Measurements from ENCODE around the gene SPAG5.

Gene SPAG5

DNA sequence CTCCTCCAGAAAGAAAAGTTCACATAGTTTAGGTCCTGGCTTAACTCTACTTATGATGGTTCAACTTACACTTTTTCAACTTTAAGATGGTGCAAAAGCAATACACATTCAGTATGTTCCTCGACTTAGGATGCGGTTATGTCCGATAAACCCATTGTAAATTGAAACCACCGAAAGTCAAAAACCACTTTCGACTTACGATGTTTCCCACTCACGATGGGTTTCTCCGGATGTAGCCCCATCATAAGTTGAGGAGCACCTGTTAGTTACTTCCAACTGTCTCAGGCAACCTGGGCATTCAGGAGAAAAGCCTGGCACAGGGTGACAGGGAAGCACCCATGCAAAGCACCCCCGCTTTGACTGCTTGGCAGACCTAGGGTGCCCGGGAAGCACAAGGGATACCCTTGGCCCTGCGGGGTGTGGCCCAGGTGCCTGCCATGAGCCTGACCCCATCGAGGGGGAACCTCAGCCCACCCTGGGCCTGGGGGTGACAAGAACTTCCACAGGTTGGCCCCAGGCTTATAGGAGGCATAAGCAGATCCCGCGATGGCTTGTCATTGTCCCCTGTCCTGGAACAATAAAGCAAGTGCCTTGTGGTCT, 60.4 kb downstream of the SPAG5 start:
- no peak for DNase-seq

DNA sequence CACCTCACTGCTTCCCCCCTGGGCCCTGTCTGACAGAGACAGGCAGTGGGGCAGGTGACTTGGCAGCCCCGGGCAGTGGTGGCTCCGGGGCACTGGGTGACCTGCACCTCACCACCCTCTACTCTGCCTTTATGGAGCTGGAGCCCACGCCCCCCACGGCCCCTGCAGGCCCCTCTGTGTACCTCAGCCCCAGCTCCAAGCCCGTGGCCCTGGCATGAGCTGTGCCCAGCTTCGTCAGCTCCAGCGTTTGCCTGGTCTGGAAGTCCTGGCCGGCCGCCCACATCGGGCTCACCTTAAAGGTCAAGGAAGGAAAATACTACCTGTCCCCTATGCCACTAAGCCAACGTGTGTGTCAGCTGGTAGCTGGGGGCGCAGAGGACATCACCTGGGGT, 61.6 kb downstream of the SPAG5 start:
- DNase-seq, result no peak

GRCh38 chr17:28536532-28537218, 62.1 kb downstream of the SPAG5 start:
- no peak for DNase-seq

DNA sequence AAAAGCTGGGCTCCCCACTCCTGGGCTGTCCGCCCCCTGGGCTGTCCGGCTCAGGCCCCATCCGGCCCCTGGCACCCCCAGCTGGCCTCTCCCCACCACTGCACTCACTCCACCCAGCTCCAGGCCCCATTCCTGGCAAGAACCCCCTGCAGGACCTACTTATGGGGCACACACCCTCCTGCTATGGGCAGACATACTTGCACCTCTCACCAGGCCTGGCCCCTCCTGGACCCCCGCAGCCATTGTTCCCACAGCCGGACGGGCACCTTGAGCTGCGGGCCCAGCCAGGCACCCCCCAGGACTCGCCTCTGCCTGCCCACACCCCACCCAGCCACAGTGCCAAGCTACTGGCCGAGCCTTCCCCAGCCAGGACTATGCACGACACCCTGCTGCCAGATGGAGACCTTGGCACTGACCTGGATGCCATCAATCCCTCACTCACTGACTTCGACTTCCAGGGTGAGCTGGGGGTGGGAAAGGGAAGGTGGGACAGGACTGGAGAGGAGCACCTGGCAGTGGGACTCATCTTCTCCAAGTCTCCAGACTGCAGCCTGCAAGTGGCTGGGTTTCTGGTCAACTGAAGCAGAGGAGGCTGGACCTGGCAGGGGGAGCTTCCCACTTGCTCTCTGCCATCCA, 64.0 kb downstream of the SPAG5 start:
- no peak for DNase-seq

GRCh38 chr17:28533091-28533807, 65.6 kb downstream of the SPAG5 start:
- DNase-seq, result no peak

DNA sequence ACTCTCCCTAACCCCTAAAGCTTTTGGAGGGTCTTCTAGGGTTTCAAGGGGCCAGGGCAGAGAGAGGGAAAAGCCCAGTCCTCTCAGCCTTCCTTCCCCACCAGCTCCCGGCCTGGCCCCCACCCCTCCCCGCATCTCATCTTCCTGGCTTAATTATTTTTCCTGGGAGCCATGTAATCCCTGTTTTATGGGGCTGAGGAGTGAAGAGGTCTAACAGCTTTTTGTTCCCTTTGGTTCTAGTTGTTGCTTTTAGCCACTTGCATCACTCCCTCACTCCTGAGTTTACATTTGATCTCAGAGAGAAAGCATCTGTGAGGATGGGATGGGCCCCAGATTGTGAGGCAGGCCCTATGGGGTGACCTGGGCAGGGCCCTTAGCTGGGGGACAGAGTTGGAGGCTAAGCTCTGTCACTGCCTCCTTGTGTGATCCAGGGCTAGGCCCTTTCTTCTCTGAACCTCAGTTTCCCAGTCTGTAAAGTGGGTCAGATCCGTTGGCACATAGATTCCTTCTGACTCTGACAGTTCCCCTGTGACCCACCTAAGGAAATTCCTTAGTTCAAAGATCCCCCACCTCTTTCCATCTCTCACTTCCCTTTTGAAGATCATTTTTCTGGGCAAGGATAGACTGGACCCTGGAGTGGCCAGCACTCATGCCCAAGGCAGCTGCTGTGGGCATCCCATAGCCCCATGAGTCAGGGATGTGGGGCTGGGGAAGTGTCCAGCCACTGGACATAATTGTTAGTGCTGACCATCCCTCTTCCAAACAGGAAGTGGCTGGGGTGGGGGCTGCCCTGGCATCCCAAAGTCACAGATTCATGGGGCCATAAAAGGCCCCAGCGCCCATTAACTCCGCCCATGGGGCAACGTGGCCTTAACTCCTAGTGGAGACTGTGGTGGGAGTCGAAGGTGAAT, 66.5 kb downstream of the SPAG5 start:
- no peak for DNase-seq

DNA sequence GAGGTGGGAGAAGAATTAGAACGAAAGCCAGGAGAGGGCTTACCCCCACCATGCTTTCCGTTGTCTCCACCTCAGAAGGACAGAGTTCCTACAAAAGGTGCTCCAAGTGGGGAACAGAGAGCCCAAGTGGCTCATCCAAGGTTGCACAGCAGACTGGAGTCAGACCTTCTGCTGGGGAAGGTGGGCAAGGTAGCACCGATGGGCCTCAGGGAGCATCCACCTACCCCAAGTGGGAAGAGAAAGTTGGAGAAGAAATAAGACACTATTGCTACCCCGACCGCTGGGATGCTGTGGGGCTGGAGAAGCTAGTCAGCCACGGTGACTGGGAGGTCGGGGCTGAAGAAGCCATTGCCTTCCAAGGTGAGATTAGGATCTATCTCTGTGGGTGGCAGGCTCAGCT, 67.9 kb downstream of the SPAG5 start:
- DNase-seq, result no peak

DNA sequence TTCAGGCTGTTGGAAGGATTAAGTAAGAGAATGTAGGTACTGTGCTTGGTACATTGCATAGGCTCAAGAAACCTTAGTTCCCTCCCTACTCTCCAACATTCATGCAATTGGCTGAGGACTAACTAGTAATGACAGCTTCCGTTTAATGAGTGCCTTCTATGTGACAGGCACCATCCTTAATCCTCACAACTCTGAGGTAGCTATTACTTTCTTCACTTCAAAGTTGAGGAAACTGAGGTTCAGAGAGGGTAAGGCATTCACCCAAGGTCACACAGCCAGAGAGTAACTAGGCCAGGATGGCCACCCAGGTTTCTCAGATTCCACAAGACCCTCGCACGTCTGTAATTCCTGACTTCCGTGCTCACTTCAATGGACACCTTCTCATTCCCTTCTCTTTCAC, 68.6 kb downstream of the SPAG5 start:
- no peak for DNase-seq

- no peak for DNase-seq
Measured at GRCh38 chr17:28529013-28529400, 69.8 kb downstream of the SPAG5 start.

GRCh38 chr17:28528327-28529012, 70.4 kb downstream of the SPAG5 start:
- no peak for DNase-seq

DNA sequence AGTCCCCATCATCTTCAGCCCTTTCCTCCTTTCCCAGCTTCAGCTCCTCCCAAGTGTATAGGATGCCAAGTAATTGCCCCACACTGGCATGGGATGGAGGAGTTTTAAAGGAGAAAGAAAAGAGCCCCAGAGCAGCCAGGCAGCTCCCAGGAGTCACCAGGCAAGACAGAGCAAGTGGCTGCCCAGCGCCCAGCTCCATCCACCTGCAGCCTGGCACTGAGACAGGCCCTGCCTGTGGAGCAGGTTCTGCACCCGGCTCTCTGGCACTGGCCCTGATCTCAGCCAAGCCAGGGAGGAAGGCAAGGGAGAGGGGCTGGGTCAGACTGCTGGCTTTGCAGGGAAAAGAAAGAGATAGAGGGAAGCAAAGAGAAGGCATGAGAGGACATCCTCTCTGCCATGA, 71.0 kb downstream of the SPAG5 start:
- DNase-seq, result no peak
